BE2C (cell line): ENCODE data around the gene GRM4.
A peak's percentile ranks its signal among the peaks of the same experiment; 100 is the strongest.

Experiments used
- DNase-seq: peaks from one replicate; pipeline ENCODE4 v3.0.0-alpha.2; 2020
- H3K27me3 ChIP-seq: fragments of 250-450 bp; sonication (Bioruptor Pico); 2 replicates; pipeline ENCODE4 v1.5.1; 2020; ENCODE audit warnings: mild to moderate bottlenecking
- H3K36me3 ChIP-seq: fragments of 250-450 bp; sonication (Bioruptor Pico); 2 replicates; pipeline ENCODE4 v1.5.1; 2020; ENCODE audit warnings: mild to moderate bottlenecking
- H3K4me1 ChIP-seq: fragments of 250-450 bp; sonication (Bioruptor Pico); 2 replicates; pipeline ENCODE4 v1.5.1; 2020
- H3K4me3 ChIP-seq: 2 replicates; pipeline ENCODE4 v1.5.1; 2011; ENCODE audit warnings: low read depth, low read length
- H3K9me3 ChIP-seq: fragments of 250-450 bp; sonication (Bioruptor Pico); 2 replicates; pipeline ENCODE4 v1.5.1; 2020
- TF ChIP-seq, protein P1 (sequence below): IDR thresholded peaks from 2 replicates; pipeline ENCODE4 v1.5.1; 2012; ENCODE audit warnings: mild to moderate bottlenecking, low read depth, low read length

The GRM4 gene

DNA sequence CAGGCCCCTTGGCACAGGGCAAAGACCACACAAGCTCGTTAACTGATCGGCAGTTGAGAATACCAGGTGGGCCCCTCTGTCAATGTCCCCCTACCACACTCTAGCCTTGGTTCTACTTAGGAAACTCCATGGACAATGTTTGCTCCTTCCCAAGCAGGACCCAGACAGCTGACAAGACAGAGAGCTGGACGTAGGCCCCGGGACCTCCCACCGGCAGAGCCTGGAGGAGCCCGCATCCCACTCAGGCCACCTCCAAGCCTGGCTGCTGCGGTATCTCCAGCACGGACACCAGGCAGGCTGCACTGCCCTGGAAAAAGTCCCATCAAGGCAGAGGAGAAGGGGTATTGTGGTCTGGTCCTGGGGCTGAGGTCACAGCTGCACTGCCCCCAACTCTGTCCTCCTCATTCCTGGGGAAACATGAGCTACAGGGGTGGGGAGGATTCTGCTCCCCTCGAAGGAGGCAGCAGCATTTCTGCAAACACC lies 6.2 kb upstream of the GRM4 start:
- H3K36me3 ChIP-seq = no peaks in the 10 kb centered on the region
- no peaks in the 10 kb centered on the region for H3K9me3 ChIP-seq
- TF ChIP-seq, protein P1, sequence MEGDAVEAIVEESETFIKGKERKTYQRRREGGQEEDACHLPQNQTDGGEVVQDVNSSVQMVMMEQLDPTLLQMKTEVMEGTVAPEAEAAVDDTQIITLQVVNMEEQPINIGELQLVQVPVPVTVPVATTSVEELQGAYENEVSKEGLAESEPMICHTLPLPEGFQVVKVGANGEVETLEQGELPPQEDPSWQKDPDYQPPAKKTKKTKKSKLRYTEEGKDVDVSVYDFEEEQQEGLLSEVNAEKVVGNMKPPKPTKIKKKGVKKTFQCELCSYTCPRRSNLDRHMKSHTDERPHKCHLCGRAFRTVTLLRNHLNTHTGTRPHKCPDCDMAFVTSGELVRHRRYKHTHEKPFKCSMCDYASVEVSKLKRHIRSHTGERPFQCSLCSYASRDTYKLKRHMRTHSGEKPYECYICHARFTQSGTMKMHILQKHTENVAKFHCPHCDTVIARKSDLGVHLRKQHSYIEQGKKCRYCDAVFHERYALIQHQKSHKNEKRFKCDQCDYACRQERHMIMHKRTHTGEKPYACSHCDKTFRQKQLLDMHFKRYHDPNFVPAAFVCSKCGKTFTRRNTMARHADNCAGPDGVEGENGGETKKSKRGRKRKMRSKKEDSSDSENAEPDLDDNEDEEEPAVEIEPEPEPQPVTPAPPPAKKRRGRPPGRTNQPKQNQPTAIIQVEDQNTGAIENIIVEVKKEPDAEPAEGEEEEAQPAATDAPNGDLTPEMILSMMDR = no peak
- H3K4me3 ChIP-seq = no peak overlapping the region
- peaks cover 2% of the 10 kb centered on the region; the same call in 1 of the 2 replicates for H3K4me1 ChIP-seq
- no peak for DNase-seq
- H3K27me3 ChIP-seq = peaks cover 6% of the 10 kb centered on the region; the same call in 1 of the 2 replicates

DNA sequence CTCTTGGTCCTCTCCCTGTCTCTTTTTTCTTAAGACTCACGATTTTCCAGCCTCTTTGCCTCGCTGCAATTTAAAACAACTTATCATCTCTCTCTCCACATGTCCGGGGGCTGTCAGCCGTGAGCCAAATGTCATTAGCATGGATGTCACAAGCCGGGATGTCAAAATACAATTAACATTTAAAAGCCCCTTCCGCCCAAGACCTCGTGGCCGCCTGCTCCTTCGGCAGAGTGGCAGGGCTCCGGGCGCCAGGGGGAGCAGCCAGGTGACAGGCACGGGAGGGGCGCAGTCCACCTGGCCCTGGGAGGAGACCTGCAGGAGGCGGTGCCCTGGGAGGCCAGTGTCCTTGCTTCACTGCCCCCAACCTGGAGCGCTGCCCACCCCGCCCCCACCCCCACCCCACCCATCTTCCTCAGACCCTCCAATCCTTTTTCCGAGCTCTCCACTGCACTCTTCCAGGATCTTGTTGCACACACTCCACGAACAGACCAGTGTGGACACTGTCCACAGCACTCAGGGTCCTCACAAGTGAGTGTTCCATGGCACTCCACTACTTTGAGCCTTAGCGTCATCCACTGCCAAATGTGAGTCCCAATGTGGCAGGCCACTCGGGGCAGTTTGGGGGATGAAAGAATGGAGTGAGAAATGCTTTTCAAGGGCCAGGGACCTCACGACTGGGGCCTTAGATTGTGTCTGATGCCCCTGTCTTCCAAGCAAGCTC lies 5.6 kb upstream of the GRM4 start:
- no peak overlapping the region for H3K4me3 ChIP-seq
- peaks cover 2% of the 10 kb centered on the region; the same call in 1 of the 2 replicates for H3K4me1 ChIP-seq
- H3K9me3 ChIP-seq = no peaks in the 10 kb centered on the region
- H3K36me3 ChIP-seq = no peaks in the 10 kb centered on the region
- TF ChIP-seq, protein P1 = peak; percentile 17; the same call in 1 of the 2 replicates
- H3K27me3 ChIP-seq = peaks cover 6% of the 10 kb centered on the region; the same call in 1 of the 2 replicates
- DNase-seq = no peak

DNA sequence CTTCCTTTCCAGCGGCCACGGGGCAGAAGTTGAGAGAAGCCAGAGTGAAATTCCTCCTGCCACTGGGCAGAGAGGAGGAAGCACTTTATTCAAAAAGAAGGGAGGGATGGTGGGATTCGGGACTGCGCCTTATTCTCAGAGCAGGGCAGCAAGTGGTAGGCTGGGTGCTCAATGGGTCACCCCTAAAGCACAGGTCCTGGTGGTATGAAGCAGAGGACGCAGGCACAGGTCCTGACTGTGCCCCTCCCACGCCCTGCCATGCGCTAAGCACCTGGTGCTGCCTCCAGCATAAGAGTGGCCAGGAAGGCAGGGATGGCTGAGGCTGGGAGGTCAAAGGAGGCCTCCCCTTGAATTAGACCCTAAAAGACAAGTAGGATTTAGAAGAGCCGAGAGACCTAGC lies 4.9 kb upstream of the GRM4 start:
- H3K4me3 ChIP-seq = no peak overlapping the region
- TF ChIP-seq, protein P1 = no peak
- H3K27me3 ChIP-seq = peaks cover 10% of the 10 kb centered on the region
- no peaks in the 10 kb centered on the region for H3K9me3 ChIP-seq
- H3K4me1 ChIP-seq = peaks cover 2% of the 10 kb centered on the region; the same call in 1 of the 2 replicates
- no peaks in the 10 kb centered on the region for H3K36me3 ChIP-seq
- no peak for DNase-seq

DNA sequence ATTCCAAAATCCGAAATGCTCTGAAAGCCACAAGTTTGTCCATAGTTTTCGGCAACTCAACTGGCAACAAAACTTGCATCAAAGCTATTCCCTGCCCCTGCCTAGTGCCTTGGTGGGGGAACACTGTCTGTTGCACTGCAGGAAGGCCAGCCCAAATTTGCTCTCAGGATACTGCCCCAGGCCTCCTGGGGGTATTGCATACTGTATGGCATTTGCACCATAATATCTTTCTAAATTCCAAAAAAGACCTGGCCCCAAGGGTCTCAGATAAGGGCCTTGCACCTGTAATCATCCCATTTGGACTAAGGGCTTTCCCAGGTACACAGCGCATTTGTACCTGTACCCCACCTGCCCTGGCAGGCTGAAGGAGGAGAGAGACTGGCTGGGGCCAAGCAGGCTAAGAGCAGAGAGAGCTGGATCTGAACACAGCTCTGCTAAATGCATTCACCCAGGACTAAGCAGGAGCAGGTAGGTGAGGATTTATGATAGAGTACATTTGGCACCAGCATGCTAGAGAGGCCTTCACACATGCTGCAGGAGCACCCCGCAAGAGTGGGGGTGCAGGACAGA lies 4.0 kb upstream of the GRM4 start:
- no peak overlapping the region for H3K4me3 ChIP-seq
- no peaks in the 10 kb centered on the region for H3K36me3 ChIP-seq
- peaks cover 18% of the 10 kb centered on the region for H3K27me3 ChIP-seq
- no peaks in the 10 kb centered on the region for H3K9me3 ChIP-seq
- DNase-seq = no peak
- peaks cover 2% of the 10 kb centered on the region; the same call in 1 of the 2 replicates for H3K4me1 ChIP-seq
- TF ChIP-seq, protein P1 = no peak

DNA sequence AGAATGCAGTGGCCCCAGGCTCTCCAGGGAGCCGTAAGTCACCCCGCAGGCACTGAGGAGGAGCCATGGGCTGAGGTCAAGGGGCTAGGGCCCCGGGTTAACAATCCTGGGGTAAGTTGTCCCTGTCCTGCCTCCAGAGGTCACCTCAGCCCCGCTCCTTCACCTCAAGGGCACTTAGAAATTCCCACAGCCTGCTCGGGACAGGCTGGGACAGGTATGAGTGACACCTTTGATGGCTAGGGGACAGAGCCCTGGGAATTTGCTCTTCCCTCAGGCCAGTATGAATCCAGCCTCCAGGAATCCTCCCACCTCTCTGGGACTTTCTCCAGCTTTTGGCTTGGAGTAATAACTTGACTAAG lies 3.5 kb upstream of the GRM4 start:
- Histone ChIP-seq H3K27me3 (peaks cover 23% of the 10 kb centered on the region), H3K36me3 (no peaks in the 10 kb centered on the region), H3K4me1 (peaks cover 2% of the 10 kb centered on the region; the same call in 1 of the 2 replicates), H3K9me3 (no peaks in the 10 kb centered on the region), H3K4me3 (no peak overlapping the region)
- no peak for DNase-seq
- TF ChIP-seq, protein P1 = no peak
